IMR-90 (cell line): ENCODE results near the gene PSMD8.

Experiments
- BHLHE40 ChIP-seq: fragments of 150-350 bp; IDR thresholded peaks from 2 replicates; pipeline ENCODE4 v1.6.1; 2016; ENCODE audit warnings: mild to moderate bottlenecking, low read depth, low read length
- CTCF ChIP-seq: conservative IDR thresholded peaks from 2 replicates; pipeline ENCODE4 v1.5.1; 2012; ENCODE audit warnings: mild to moderate bottlenecking, low read depth, low read length, improper control_type of control experiment
- MAZ ChIP-seq: IDR thresholded peaks from 2 replicates; pipeline ENCODE4 v1.6.1; 2012; ENCODE audit warnings: low read depth, mild to moderate bottlenecking, low read length, improper control_type of control experiment, moderate library complexity, borderline replicate concordance
- MXI1 ChIP-seq: IDR thresholded peaks from 2 replicates; pipeline ENCODE4 v1.6.1; 2012; ENCODE audit warnings: low read depth, mild to moderate bottlenecking, low read length, moderate library complexity, borderline replicate concordance
- NFE2L2 ChIP-seq: fragments of 150-350 bp; IDR thresholded peaks from 2 replicates; pipeline ENCODE4 v1.6.1; 2016; ENCODE audit warnings: low read depth, mild to moderate bottlenecking, low read length
- POLR2A ChIP-seq: IDR thresholded peaks from 2 replicates; pipeline ENCODE4 v1.6.1; 2012; ENCODE audit warnings: mild to moderate bottlenecking, low read depth, low read length
- RAD21 ChIP-seq: IDR thresholded peaks from 2 replicates; pipeline ENCODE4 v1.6.1; 2012; ENCODE audit warnings: low read length, improper control_type of control experiment
- RFX5 ChIP-seq: IDR thresholded peaks from 2 replicates; pipeline ENCODE4 v1.8.0; 2012; ENCODE audit warnings: low read depth, mild to moderate bottlenecking, low read length, moderate library complexity
- SMC3 ChIP-seq: fragments of 150-350 bp; IDR thresholded peaks from 2 replicates; pipeline ENCODE4 v1.6.1; 2016; ENCODE audit warnings: low read depth, mild to moderate bottlenecking, antibody characterized with exemption, low read length, moderate library complexity
- TF ChIP-seq, protein P1 (sequence below): fragments of 150-350 bp; IDR thresholded peaks from 2 replicates; pipeline ENCODE4 v1.6.1; 2016; ENCODE audit warnings: low read depth, mild to moderate bottlenecking, low read length, moderate library complexity, borderline replicate concordance

DNA sequence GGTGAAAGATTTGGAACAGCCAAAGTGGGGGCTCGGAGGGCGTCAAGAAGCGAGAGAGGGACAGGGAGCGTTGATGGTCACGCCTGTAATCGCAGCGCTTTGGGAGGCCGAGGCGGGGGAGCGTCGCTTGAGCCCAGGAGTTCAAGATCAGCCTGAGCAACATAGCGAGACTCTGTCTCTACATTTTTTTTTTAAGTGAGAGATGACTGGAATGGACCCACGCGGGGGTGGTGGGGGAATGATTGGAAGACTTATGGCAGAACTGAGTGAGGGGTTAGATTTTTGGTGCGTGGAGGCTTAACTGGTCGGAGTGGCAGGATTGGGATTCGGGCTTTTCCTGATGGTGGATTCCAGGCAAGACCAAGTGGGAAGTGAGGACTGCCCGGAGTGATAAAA, 725 bp downstream of the PSMD8 start:
- TF ChIP-seq CTCF (no peak), RFX5 (no peak), MAZ (no peak), BHLHE40 (no peak), POLR2A (no peak), RAD21 (no peak), MXI1 (no peak), NFE2L2 (no peak), SMC3 (no peak)
- TF ChIP-seq, protein P1, sequence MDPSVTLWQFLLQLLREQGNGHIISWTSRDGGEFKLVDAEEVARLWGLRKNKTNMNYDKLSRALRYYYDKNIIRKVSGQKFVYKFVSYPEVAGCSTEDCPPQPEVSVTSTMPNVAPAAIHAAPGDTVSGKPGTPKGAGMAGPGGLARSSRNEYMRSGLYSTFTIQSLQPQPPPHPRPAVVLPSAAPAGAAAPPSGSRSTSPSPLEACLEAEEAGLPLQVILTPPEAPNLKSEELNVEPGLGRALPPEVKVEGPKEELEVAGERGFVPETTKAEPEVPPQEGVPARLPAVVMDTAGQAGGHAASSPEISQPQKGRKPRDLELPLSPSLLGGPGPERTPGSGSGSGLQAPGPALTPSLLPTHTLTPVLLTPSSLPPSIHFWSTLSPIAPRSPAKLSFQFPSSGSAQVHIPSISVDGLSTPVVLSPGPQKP, result no peak
